ENCODE results near the gene TSPAN3. TPM values are rescaled to one million over a fixed set of nuclear protein-coding genes. Genes with fewer than 3 reads are reported as not detected.

The TSPAN3 gene
- total RNA-seq, 1 donor from 2014 or later = 259 TPM

GRCh38 chr15:77075528-77075927, 4.6 kb upstream of the TSPAN3 start:
- no peak for DNase-seq (ENCODE audit: low read depth, low spot score)
- Mint-ChIP-seq H3K27ac (ENCODE audit: unreplicated experiment) (no peak overlapping the region), H3K4me1 (peaks cover 13% of the 10 kb centered on the region), H3K36me3 (ENCODE audit: low read depth) (peaks cover 2% of the 10 kb centered on the region), H3K9me3 (no peaks in the 10 kb centered on the region), H3K4me3 (no peak overlapping the region), H3K27me3 (ENCODE audit: low read depth) (no peaks in the 10 kb centered on the region)
- TF ChIP-seq CTCF (conservative IDR thresholded peaks at IDR 0.05) = no peak

GRCh38 chr15:77074350-77074749, 3.4 kb upstream of the TSPAN3 start:
- Mint-ChIP-seq H3K27me3 (ENCODE audit: low read depth) (no peaks in the 10 kb centered on the region), H3K9me3 (no peaks in the 10 kb centered on the region), H3K4me3 (peak overlapping the region; percentile 26), H3K36me3 (ENCODE audit: low read depth) (peaks cover 2% of the 10 kb centered on the region), H3K4me1 (peaks cover 20% of the 10 kb centered on the region), H3K27ac (ENCODE audit: unreplicated experiment) (no peak overlapping the region)
- TF ChIP-seq CTCF (conservative IDR thresholded peaks at IDR 0.05) = no peak
- no peak for DNase-seq (ENCODE audit: low read depth, low spot score)

- no peaks in the 10 kb centered on the region for H3K27me3 Mint-ChIP-seq (ENCODE audit: low read depth)
- H3K27ac Mint-ChIP-seq (ENCODE audit: unreplicated experiment) = peak overlapping the region; percentile 21
- TF ChIP-seq CTCF (conservative IDR thresholded peaks at IDR 0.05) = no peak
- DNase-seq (ENCODE audit: low read depth, low spot score) = no peak
- no peaks in the 10 kb centered on the region for H3K9me3 Mint-ChIP-seq
- H3K4me1 Mint-ChIP-seq = peaks cover 44% of the 10 kb centered on the region
- H3K36me3 Mint-ChIP-seq (ENCODE audit: low read depth) = peaks cover 2% of the 10 kb centered on the region
- H3K4me3 Mint-ChIP-seq = peak overlapping the region; percentile 83
These were observed 655 bp upstream of the TSPAN3 start for GRCh38 chr15:77071305-77072223.

- peak overlapping the region; percentile 94 for H3K27ac Mint-ChIP-seq (ENCODE audit: unreplicated experiment)
- H3K4me3 Mint-ChIP-seq = peak overlapping the region; percentile 92
- TF ChIP-seq CTCF (conservative IDR thresholded peaks at IDR 0.05) = no peak
- H3K27me3 Mint-ChIP-seq (ENCODE audit: low read depth) = no peaks in the 10 kb centered on the region
- DNase-seq (ENCODE audit: low read depth, low spot score) = peak; percentile 17
- no peaks in the 10 kb centered on the region for H3K9me3 Mint-ChIP-seq
- peaks cover 47% of the 10 kb centered on the region for H3K4me1 Mint-ChIP-seq
- peaks cover 2% of the 10 kb centered on the region for H3K36me3 Mint-ChIP-seq (ENCODE audit: low read depth)
These were observed 772 bp downstream of the TSPAN3 start for GRCh38 chr15:77070180-77070494.

GRCh38 chr15:77069521-77070121, 1.3 kb downstream of the TSPAN3 start:
- peak overlapping the region; percentile 91 for H3K27ac Mint-ChIP-seq (ENCODE audit: unreplicated experiment)
- H3K4me3 Mint-ChIP-seq = peak overlapping the region; percentile 92
- peaks cover 51% of the 10 kb centered on the region for H3K4me1 Mint-ChIP-seq
- no peak for DNase-seq (ENCODE audit: low read depth, low spot score)
- TF ChIP-seq CTCF (conservative IDR thresholded peaks at IDR 0.05) = no peak
- no peaks in the 10 kb centered on the region for H3K9me3 Mint-ChIP-seq
- no peaks in the 10 kb centered on the region for H3K27me3 Mint-ChIP-seq (ENCODE audit: low read depth)
- H3K36me3 Mint-ChIP-seq (ENCODE audit: low read depth) = peaks cover 2% of the 10 kb centered on the region
